Lower lobe of right lung (tissue), 2 donors: ENCODE data around the gene ALDH3A1. TPM values are rescaled to one million over a fixed set of nuclear protein-coding genes. Genes with fewer than 3 reads are reported as not detected.

Experiments
- ATAC-seq, 2 donors: fragments of 200-7000 bp; cut with Tn5 transposase; one replicate each; pipeline ENCODE4 v1.9.1; 2020 to 2022; ENCODE audit warnings: mild to moderate bottlenecking in 2 of 2, moderate library complexity in 2 of 2
- DNase-seq: peaks from one replicate; pipeline ENCODE4 v3.0.0-alpha.2; 2020
- H3K27ac ChIP-seq: fragments of 200-600 bp; one replicate; pipeline ENCODE4 v1.8.0; 2022
- H3K27me3 ChIP-seq: fragments of 200-600 bp; one replicate; pipeline ENCODE4 v1.8.0; 2022; ENCODE audit warnings: low read depth
- H3K36me3 ChIP-seq: fragments of 200-600 bp; one replicate; pipeline ENCODE4 v1.8.0; 2022; ENCODE audit warnings: mild to moderate bottlenecking
- H3K4me1 ChIP-seq: fragments of 200-600 bp; one replicate; pipeline ENCODE4 v1.8.0; 2022
- H3K4me3 ChIP-seq: fragments of 200-600 bp; one replicate; pipeline ENCODE4 v1.8.0; 2022; ENCODE audit warnings: mild to moderate bottlenecking
- H3K9me3 ChIP-seq: fragments of 200-600 bp; one replicate; pipeline ENCODE4 v1.8.0; 2022
- intact Hi-C: fragments of 100-400 bp; cut with DNase I; formaldehyde crosslinking; loops from one replicate; pipeline ENCODE4 v1.11.0; 2022
- total RNA-seq: library from RNA; stranded (reverse); fragmentation: NEBNext Ultra II Directional; extraction: Animal tissue kit (Norgen Biotek cat#: 25700); gene quantifications from one replicate; pipeline ENCODE4 v1.2.1, GENCODE V29; 2021
- TF ChIP-seq, protein P1 (sequence below): fragments of 200-600 bp; IDR thresholded peaks from one replicate; pipeline ENCODE4 v1.8.0; 2022; ENCODE audit warnings: antibody characterized with exemption, mild to moderate bottlenecking
- donor health status: DM: no; HTN: yes; CAD: no; lungs with severe emphysema.

The ALDH3A1 gene
- total RNA-seq, 1 donor from 2014 or later, result 6.7 TPM

DNA sequence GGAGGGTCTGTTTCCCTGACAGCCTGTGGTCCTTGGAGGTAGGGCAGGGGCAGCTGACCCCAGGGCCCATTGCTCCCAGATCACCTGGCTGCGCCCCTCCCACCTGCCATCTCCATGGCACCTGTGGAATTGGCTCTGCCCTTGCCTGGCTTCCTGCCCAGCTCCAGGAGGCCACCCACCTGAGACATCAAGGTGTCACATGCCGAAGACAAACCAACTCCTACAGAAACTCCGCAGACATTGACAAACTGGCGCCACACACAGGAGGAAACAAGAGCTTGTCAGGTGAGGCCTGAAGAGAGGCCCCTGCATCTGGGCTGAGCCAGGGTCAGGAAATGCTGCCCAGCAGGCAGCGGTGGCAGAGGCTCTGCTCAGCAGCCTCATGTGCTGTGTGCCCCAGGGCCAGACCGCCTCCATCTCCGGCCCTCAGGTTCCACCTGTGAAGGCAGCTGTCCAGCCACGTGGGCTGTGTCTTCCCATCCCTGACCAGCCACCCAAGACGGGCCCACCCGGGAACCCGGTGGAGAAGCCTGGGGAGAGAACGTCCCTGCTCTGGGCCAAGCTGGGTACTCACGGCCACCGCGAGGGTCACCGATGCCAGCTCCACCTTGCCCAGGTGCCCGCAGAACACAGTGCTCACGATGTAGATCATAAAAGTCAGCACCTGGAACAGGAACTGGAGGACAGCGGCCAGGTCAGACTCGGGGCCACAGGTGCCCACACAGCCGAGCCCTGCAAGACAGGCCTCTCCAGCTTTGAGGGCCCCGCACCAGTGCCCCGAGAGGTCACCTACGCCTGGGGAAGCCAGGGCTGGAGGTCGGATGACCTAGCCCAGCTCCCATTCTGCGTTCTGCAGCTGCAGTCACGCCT lies 33.3 kb downstream of the ALDH3A1 start:
- Histone ChIP-seq H3K36me3 (no peaks in the 10 kb centered on the region), H3K4me3 (no peak overlapping the region), H3K27ac (no peak overlapping the region), H3K4me1 (no peaks in the 10 kb centered on the region), H3K27me3 (no peaks in the 10 kb centered on the region), H3K9me3 (no peaks in the 10 kb centered on the region)
- intact Hi-C loops, result no loop called here
- DNase-seq, result no peak
- no peak for ATAC-seq
- TF ChIP-seq, protein P1, sequence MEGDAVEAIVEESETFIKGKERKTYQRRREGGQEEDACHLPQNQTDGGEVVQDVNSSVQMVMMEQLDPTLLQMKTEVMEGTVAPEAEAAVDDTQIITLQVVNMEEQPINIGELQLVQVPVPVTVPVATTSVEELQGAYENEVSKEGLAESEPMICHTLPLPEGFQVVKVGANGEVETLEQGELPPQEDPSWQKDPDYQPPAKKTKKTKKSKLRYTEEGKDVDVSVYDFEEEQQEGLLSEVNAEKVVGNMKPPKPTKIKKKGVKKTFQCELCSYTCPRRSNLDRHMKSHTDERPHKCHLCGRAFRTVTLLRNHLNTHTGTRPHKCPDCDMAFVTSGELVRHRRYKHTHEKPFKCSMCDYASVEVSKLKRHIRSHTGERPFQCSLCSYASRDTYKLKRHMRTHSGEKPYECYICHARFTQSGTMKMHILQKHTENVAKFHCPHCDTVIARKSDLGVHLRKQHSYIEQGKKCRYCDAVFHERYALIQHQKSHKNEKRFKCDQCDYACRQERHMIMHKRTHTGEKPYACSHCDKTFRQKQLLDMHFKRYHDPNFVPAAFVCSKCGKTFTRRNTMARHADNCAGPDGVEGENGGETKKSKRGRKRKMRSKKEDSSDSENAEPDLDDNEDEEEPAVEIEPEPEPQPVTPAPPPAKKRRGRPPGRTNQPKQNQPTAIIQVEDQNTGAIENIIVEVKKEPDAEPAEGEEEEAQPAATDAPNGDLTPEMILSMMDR, result no peak

DNA sequence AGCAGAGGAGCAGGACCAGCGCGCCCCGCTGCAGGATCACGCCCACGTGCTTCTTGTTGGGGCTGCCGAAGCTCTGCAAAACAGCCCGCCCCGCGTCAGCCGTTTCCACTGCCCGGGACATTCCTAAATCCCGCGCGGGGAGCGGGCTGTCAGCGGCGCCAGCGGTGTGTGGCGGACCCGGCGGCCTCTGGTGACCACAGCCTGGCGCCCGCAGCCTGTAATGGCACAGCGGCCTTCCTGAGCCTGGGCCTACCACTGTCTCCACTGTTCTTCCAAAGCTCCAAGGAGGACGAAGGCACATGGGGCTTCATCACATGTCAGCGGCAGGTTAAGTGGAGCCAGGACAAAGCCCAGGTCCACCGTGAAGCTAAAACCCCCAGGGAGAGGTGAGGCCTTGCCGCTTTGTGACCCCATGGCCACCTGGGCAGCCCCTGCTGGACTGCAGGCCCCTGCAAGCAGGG lies 34.2 kb downstream of the ALDH3A1 start:
- no peaks in the 10 kb centered on the region for H3K9me3 ChIP-seq
- H3K27me3 ChIP-seq, result no peaks in the 10 kb centered on the region
- H3K36me3 ChIP-seq, result no peaks in the 10 kb centered on the region
- TF ChIP-seq, protein P1, result no peak
- no peak overlapping the region for H3K27ac ChIP-seq
- DNase-seq, result no peak
- intact Hi-C loops, result no loop called here
- H3K4me1 ChIP-seq, result no peaks in the 10 kb centered on the region
- H3K4me3 ChIP-seq, result no peak overlapping the region
- no peak for ATAC-seq

DNA sequence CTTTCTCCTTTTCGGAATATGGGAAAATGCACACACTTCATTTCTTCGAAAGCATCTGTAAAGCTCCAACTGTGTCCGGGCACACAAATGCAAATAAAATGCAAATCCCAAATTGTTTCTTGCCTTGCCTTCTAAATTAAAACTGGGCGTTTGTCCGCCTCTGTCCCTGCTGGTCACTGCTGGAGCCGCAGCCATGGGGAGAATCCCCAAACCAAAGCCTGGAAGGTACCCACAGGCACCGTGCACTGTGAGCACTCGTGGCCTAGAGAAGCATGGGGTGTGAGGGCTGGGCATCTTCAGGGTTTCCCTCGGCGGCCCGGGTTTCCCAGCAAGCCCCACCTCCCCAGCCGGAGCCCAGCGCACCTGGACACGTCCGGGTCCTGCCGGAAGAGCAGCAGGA lies 34.6 kb downstream of the ALDH3A1 start:
- TF ChIP-seq, protein P1, result no peak
- intact Hi-C loops, result no loop called here

DNA sequence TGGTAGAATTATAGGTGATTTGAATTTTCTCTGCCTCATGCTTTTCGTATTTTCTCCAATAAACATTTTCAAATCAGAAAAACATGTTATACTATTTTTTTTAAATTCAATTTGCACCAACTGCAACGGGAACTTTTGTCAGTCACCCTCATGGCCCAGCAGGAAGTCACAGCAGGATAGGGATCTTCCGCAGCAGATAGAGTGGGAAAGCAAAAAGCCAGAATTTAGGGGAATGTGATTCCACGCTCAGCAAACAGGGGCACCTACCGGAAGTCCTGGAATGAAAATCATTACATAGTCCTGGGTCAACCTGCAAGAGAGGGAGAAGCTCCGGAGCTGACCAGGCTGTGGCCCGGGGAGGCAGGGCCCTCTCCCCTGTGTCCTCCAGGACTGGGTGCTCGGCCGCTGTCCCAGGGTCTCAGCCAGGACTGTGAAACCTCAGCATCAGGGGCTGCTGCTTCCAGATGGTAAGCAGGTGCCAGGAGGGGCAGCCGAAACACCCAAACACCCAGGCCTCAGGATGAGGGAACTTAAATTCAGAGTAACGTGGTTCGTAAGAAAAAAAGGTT lies 35.6 kb downstream of the ALDH3A1 start:
- TF ChIP-seq, protein P1, result no peak
- H3K9me3 ChIP-seq, result no peaks in the 10 kb centered on the region
- H3K4me1 ChIP-seq, result no peaks in the 10 kb centered on the region
- H3K27me3 ChIP-seq, result no peaks in the 10 kb centered on the region
- intact Hi-C loops, result no loop called here
- H3K27ac ChIP-seq, result no peak overlapping the region
- H3K4me3 ChIP-seq, result no peak overlapping the region
- no peak for ATAC-seq
- no peaks in the 10 kb centered on the region for H3K36me3 ChIP-seq
- DNase-seq, result no peak

More for the DNA sequence above, 34.6 kb downstream of the ALDH3A1 start:
- DNase-seq (no peak), ATAC-seq (no peak)
- no peak overlapping the region for H3K4me3 ChIP-seq
- H3K4me1 ChIP-seq, result no peaks in the 10 kb centered on the region
- no peaks in the 10 kb centered on the region for H3K36me3 ChIP-seq
- H3K9me3 ChIP-seq, result no peaks in the 10 kb centered on the region
- H3K27ac ChIP-seq, result no peak overlapping the region
- H3K27me3 ChIP-seq, result no peaks in the 10 kb centered on the region

DNA sequence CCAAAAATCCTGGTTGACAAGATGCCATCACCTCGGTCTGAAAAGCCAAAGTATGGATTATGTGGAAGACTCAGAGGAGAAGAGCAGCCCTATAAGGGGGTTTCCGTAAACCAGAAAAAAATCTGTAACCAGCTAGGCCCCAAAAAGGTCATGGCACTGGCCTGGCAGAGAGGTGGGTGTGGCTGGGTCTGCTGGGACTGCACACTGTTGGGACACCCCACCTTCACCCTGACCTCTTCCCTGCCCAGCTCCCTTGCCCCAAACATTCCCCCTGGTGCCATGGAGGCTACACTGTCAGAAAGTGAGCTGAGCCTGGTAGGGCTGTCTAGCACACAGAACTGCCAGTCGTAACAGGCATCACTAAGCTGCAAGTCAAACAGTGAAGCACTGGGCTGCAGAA lies 38.3 kb downstream of the ALDH3A1 start:
- Histone ChIP-seq H3K9me3 (no peaks in the 10 kb centered on the region), H3K36me3 (no peaks in the 10 kb centered on the region), H3K4me3 (no peak overlapping the region), H3K4me1 (peaks cover 2% of the 10 kb centered on the region), H3K27me3 (no peaks in the 10 kb centered on the region), H3K27ac (no peak overlapping the region)
- TF ChIP-seq, protein P1, result no peak
- ATAC-seq, result no peak
- DNase-seq, result no peak
- intact Hi-C loops, result no loop called here
